ENCODE data around the gene RECQL.
A peak's percentile ranks its signal among the peaks of the same experiment; 100 is the strongest.
"Not testable (repeated sequence)": the region's sequence is repeated elsewhere in the genome, so short reads cannot be mapped to it uniquely, and the experiment has no call there.

Gene RECQL

GRCh38 chr12:21500786-21501257 is 613 bp downstream of the RECQL start:
- DNase-seq = no peak

GRCh38 chr12:21499765-21500164 is 1.7 kb downstream of the RECQL start:
- no peak for DNase-seq

- no peak for DNase-seq
These were observed 15.4 kb downstream of the RECQL start for GRCh38 chr12:21485998-21486397.

GRCh38 chr12:21483531-21483930 is 17.9 kb downstream of the RECQL start:
- no peak for DNase-seq

GRCh38 chr12:21478756-21479455 is 22.5 kb downstream of the RECQL start:
- no peak for DNase-seq

- DNase-seq = no peak
These were observed 24.5 kb downstream of the RECQL start for GRCh38 chr12:21476949-21477348.

GRCh38 chr12:21475552-21475951 is 25.9 kb downstream of the RECQL start:
- no peak for DNase-seq

GRCh38 chr12:21472197-21472823 is 29.1 kb downstream of the RECQL start:
- no peak for DNase-seq

- no peak for DNase-seq
These were observed 30.1 kb downstream of the RECQL start for GRCh38 chr12:21471294-21471693.

- DNase-seq = not testable (repeated sequence)
These were observed 34.1 kb downstream of the RECQL start for GRCh38 chr12:21467334-21467733.

GRCh38 chr12:21459474-21459873 is 42.0 kb downstream of the RECQL start:
- DNase-seq = no peak

- DNase-seq = peak; percentile 49
These were observed 45.1 kb downstream of the RECQL start for GRCh38 chr12:21456291-21456780.

- DNase-seq = no peak
These were observed 48.1 kb downstream of the RECQL start for GRCh38 chr12:21453312-21453852.

GRCh38 chr12:21451529-21451928 is 49.9 kb downstream of the RECQL start:
- no peak for DNase-seq

- DNase-seq = no peak
These were observed 57.0 kb downstream of the RECQL start for GRCh38 chr12:21444193-21445146.

- DNase-seq = no peak
These were observed 62.1 kb downstream of the RECQL start for GRCh38 chr12:21439347-21439746.

- no peak for DNase-seq
These were observed 62.8 kb downstream of the RECQL start for GRCh38 chr12:21438643-21439042.

- no peak for DNase-seq
These were observed 66.7 kb downstream of the RECQL start for GRCh38 chr12:21434699-21435098.

- no peak for DNase-seq
These were observed 67.9 kb downstream of the RECQL start for GRCh38 chr12:21433525-21433924.

- no peak for DNase-seq
These were observed 71.4 kb downstream of the RECQL start for GRCh38 chr12:21429994-21430393.

- DNase-seq = no peak
These were observed 73.2 kb downstream of the RECQL start for GRCh38 chr12:21428241-21428640.

- DNase-seq = not testable (repeated sequence)
These were observed 82.3 kb downstream of the RECQL start for GRCh38 chr12:21419009-21419699.
